PFSK-1 (cell line): ENCODE data around the gene ARSA.

Experiments
- FOXP2 ChIP-seq: optimal IDR thresholded peaks from 2 replicates; pipeline ENCODE3; 2011; ENCODE audit warnings: borderline replicate concordance, control low read depth, inconsistent platforms; ENCODE audit not compliant: insufficient read depth; ENCODE audit errors: extremely low read length, extremely low read depth
- POLR2AphosphoS5 ChIP-seq: IDR thresholded peaks from 2 replicates; pipeline ENCODE4 v1.6.1; 2012; ENCODE audit warnings: low read depth, mild to moderate bottlenecking, control low read depth, low read length, moderate library complexity
- TAF1 ChIP-seq: IDR thresholded peaks from 2 replicates; pipeline ENCODE4 v1.6.1; 2012; ENCODE audit warnings: low read length, control low read depth, borderline replicate concordance; ENCODE audit not compliant: insufficient read depth
- TF ChIP-seq, protein P1 (sequence below), 2 experiments: IDR thresholded peaks; 2 replicates each; pipeline versions ENCODE4 v1.6.1 to v1.8.0; 2011 to 2012; ENCODE audit warnings: low read depth in 2 of 2, low read length in 2 of 2, control low read depth in 1 of 2, inconsistent platforms in 1 of 2, mild to moderate bottlenecking in 1 of 2, moderate library complexity in 1 of 2; ENCODE audit not compliant: insufficient read depth in 1 of 2

DNA sequence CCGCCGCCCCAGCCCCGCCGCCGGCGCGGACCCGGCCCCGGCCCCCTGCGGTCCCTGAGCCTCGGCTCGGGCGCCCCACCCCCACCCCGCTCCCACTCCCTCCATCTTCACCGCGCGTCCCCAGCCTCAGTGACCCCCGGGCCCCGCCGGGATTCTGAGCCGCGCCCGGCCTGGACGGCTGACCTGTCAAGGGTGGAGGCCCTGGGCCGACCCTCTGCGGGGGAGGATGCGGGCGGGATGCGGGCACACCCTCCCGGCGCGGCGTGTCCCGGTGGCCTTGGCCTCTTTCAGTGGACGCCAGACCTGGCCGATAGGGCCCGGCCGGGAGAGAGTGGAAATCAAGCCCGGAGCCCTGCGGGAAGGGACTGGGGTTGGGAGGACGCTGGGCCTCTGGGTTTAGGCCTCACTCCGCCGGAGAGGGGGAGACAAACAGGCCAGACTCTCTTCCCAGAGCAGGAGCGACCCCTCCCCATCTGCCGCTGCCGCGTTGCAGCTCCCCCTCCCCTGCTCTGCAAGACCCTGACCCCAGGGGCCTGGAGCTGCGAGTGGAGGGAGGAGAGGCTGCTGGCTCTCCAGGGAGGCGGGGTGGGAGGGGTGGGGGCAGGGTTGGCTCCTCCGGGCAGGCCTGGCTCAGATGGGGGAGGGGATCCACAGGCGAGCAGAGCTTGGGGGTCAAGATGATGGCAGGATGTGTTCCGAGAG is 26.8 kb downstream of the ARSA start:
- TF ChIP-seq, protein P1, sequence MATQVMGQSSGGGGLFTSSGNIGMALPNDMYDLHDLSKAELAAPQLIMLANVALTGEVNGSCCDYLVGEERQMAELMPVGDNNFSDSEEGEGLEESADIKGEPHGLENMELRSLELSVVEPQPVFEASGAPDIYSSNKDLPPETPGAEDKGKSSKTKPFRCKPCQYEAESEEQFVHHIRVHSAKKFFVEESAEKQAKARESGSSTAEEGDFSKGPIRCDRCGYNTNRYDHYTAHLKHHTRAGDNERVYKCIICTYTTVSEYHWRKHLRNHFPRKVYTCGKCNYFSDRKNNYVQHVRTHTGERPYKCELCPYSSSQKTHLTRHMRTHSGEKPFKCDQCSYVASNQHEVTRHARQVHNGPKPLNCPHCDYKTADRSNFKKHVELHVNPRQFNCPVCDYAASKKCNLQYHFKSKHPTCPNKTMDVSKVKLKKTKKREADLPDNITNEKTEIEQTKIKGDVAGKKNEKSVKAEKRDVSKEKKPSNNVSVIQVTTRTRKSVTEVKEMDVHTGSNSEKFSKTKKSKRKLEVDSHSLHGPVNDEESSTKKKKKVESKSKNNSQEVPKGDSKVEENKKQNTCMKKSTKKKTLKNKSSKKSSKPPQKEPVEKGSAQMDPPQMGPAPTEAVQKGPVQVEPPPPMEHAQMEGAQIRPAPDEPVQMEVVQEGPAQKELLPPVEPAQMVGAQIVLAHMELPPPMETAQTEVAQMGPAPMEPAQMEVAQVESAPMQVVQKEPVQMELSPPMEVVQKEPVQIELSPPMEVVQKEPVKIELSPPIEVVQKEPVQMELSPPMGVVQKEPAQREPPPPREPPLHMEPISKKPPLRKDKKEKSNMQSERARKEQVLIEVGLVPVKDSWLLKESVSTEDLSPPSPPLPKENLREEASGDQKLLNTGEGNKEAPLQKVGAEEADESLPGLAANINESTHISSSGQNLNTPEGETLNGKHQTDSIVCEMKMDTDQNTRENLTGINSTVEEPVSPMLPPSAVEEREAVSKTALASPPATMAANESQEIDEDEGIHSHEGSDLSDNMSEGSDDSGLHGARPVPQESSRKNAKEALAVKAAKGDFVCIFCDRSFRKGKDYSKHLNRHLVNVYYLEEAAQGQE (IDR thresholded peaks at IDR 0.05; ENCODE audit: insufficient read depth in 1 of 2, low read depth in 2 of 2, low read length in 2 of 2) = no peak
- TF ChIP-seq POLR2AphosphoS5 (no peak), TAF1 (no peak), FOXP2 (no peak)
